IPS DF 6.9 (cell line): ENCODE measurements around the gene PLSCR2.

Experiments used
- DNase-seq: peaks from one replicate; pipeline ENCODE4 v3.0.0-alpha.2; 2013; ENCODE audit warnings: low read depth, low spot score
- H3K27ac ChIP-seq: one replicate; pipeline ENCODE4 v1.5.1; 2013; ENCODE audit warnings: low read length, control low read depth
- H3K27me3 ChIP-seq: 2 replicates; pipeline ENCODE4 v1.6.1; 2013; ENCODE audit warnings: mild to moderate bottlenecking, low read length; ENCODE audit not compliant: control insufficient read depth, insufficient read depth
- H3K36me3 ChIP-seq: 2 replicates; pipeline ENCODE4 v1.6.1; 2013; ENCODE audit warnings: low read length; ENCODE audit not compliant: control insufficient read depth, insufficient read depth
- H3K4me1 ChIP-seq: 2 replicates; pipeline ENCODE4 v1.6.1; 2013; ENCODE audit warnings: low read length; ENCODE audit not compliant: control insufficient read depth, insufficient read depth
- H3K4me3 ChIP-seq: 2 replicates; pipeline ENCODE4 v1.5.1; 2013; ENCODE audit warnings: mild to moderate bottlenecking, low read length
- H3K9me3 ChIP-seq: 2 replicates; pipeline ENCODE4 v1.6.1; 2013; ENCODE audit warnings: low read length, inconsistent platforms; ENCODE audit not compliant: control insufficient read depth, insufficient read depth
- WGBS: extraction: QIAGEN DNeasy Blood & Tissue Kit; methylation state at CpG from one replicate; pipeline ENCODE4 v1.1.7; 2013; ENCODE audit warnings: mixed read lengths, missing lambda C conversion rate; ENCODE audit not compliant: insufficient read length, insufficient coverage; 5-methylcytosine and 5-hydroxymethylcytosine counted together

The PLSCR2 gene

GRCh38 chr3:146390006-146390772 is 79.2 kb downstream of the PLSCR2 start:
- H3K27ac ChIP-seq: no peak overlapping the region
- no peaks in the 10 kb centered on the region for H3K36me3 ChIP-seq
- H3K4me3 ChIP-seq: no peak overlapping the region
- no peaks in the 10 kb centered on the region for H3K9me3 ChIP-seq
- WGBS: no CpG with 5 or more reads among the region's 2 CpGs
- no peaks in the 10 kb centered on the region for H3K27me3 ChIP-seq
- no peaks in the 10 kb centered on the region for H3K4me1 ChIP-seq
- no peak for DNase-seq

GRCh38 chr3:146387566-146387965 is 81.8 kb downstream of the PLSCR2 start:
- DNase-seq: no peak
- H3K4me3 ChIP-seq: no peak overlapping the region
- H3K27ac ChIP-seq: no peak overlapping the region
- H3K9me3 ChIP-seq: no peaks in the 10 kb centered on the region
- no peaks in the 10 kb centered on the region for H3K36me3 ChIP-seq
- no peaks in the 10 kb centered on the region for H3K27me3 ChIP-seq
- no CpG with 5 or more reads among the region's 2 CpGs for WGBS
- no peaks in the 10 kb centered on the region for H3K4me1 ChIP-seq

GRCh38 chr3:146386936-146387335 is 82.4 kb downstream of the PLSCR2 start:
- Histone ChIP-seq H3K9me3 (no peaks in the 10 kb centered on the region), H3K27me3 (no peaks in the 10 kb centered on the region), H3K27ac (no peak overlapping the region), H3K36me3 (no peaks in the 10 kb centered on the region), H3K4me1 (no peaks in the 10 kb centered on the region), H3K4me3 (no peak overlapping the region)
- no CpG with 5 or more reads among the region's 1 CpG for WGBS
- no peak for DNase-seq

- DNase-seq: no peak
- Histone ChIP-seq H3K36me3 (no peaks in the 10 kb centered on the region), H3K4me1 (no peaks in the 10 kb centered on the region), H3K9me3 (no peaks in the 10 kb centered on the region), H3K27ac (no peak overlapping the region), H3K4me3 (no peak overlapping the region), H3K27me3 (no peaks in the 10 kb centered on the region)
Observed at GRCh38 chr3:146384786-146385185, 84.6 kb downstream of the PLSCR2 start.
